ENCODE results near the gene PLCD3. TPM values are rescaled to one million over a fixed set of nuclear protein-coding genes. Genes with fewer than 3 reads are reported as not detected.

The PLCD3 gene
- total RNA-seq, 1 donor from 2014 or later: 34.1 TPM

- Histone ChIP-seq H3K36me3 (peaks cover 2 to 58% of the 10 kb centered on the region in 2 donors), H3K4me3 (no peak overlapping the region), H3K27ac (peak overlapping the region; percentile 16), H3K27me3 (no peaks in the 10 kb centered on the region), H3K9me3 (no peaks in the 10 kb centered on the region), H3K4me1 (peaks cover 31% of the 10 kb centered on the region)
- DNase-seq (ENCODE audit: extremely low spot score in 2 of 2): no peak
- intact Hi-C loops (cut with DNase I): no loop called here
- TF ChIP-seq CTCF (IDR thresholded peaks at IDR 0.05) (no peak), POLR2AphosphoS5 (IDR thresholded peaks at IDR 0.05; ENCODE audit: insufficient read depth in 1 of 2, low read depth in 1 of 2) (no peak), POLR2A (IDR thresholded peaks at IDR 0.05) (no peak)
These were observed 45.3 kb downstream of the PLCD3 start for GRCh38 chr17:45086865-45087503.

DNA sequence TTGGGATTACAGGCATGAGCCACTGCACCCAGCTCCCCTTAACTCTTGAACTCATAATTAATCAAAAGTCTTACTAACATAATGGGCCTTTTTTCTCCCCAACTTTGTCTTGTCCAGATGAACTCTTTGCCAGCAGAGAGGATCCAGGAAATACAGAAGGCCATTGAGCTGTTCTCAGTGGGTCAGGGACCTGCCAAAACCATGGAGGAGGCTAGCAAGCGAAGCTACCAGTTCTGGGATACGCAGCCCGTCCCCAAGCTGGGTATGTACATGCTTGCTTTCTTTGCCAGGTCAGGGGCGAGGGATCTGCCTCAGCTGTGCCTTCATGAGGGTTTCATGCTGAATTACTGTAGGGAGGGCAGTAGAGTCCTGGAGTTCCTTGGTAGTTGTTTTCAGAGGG lies 45.9 kb downstream of the PLCD3 start:
- no peak for DNase-seq (ENCODE audit: extremely low spot score in 2 of 2)
- Histone ChIP-seq H3K4me1 (peaks cover 31% of the 10 kb centered on the region), H3K4me3 (no peak overlapping the region), H3K36me3 (peaks cover 2 to 58% of the 10 kb centered on the region in 2 donors), H3K9me3 (no peaks in the 10 kb centered on the region), H3K27me3 (no peaks in the 10 kb centered on the region), H3K27ac (peak overlapping the region; percentile 16)
- TF ChIP-seq CTCF (IDR thresholded peaks at IDR 0.05) (no peak), POLR2AphosphoS5 (IDR thresholded peaks at IDR 0.05; ENCODE audit: insufficient read depth in 1 of 2, low read depth in 1 of 2) (no peak), POLR2A (IDR thresholded peaks at IDR 0.05) (no peak)
- intact Hi-C loops (cut with DNase I): no loop called here

- Histone ChIP-seq H3K9me3 (no peaks in the 10 kb centered on the region), H3K4me3 (no peak overlapping the region), H3K27me3 (no peaks in the 10 kb centered on the region), H3K36me3 (peaks cover 0 to 29% of the 10 kb centered on the region in 2 donors), H3K27ac (peak overlapping the region; percentile 45), H3K4me1 (peaks cover 37% of the 10 kb centered on the region)
- DNase-seq (ENCODE audit: extremely low spot score in 2 of 2): no peak
- no peak for TF ChIP-seq POLR2AphosphoS5 (IDR thresholded peaks at IDR 0.05; ENCODE audit: insufficient read depth in 1 of 2, low read depth in 1 of 2)
- TF ChIP-seq CTCF (IDR thresholded peaks at IDR 0.05): no peak
- TF ChIP-seq POLR2A (IDR thresholded peaks at IDR 0.05): no peak
- intact Hi-C loops (cut with DNase I): no loop called here
These were observed 51.1 kb downstream of the PLCD3 start for GRCh38 chr17:45081047-45081703.

DNA sequence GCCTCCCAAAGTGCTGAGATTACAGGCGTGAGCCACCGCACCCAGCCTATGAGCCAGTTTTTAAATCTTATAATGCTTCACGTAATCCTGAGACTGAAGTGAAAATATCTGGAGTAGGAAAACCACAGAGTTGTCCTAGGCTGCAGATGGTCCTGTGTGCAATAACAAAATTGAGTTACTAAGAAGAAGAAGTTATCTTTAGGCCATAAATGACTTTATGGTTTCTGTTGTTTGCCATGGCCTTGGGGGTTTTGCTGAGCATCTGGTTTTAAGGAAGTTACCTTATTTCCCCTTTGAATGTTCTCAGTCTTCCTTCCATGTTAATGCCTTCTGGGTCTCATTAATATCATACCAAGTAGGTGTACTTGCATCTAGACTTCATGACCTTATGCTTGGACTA lies 54.7 kb downstream of the PLCD3 start:
- intact Hi-C loops (cut with DNase I): no loop called here
- no peaks in the 10 kb centered on the region for H3K27me3 ChIP-seq
- peaks cover 69% of the 10 kb centered on the region for H3K4me1 ChIP-seq
- H3K9me3 ChIP-seq: no peaks in the 10 kb centered on the region
- H3K27ac ChIP-seq: peak overlapping the region; percentile 17
- no peak for DNase-seq (ENCODE audit: extremely low spot score in 2 of 2)
- no peak for TF ChIP-seq POLR2AphosphoS5 (IDR thresholded peaks at IDR 0.05; ENCODE audit: insufficient read depth in 1 of 2, low read depth in 1 of 2)
- TF ChIP-seq POLR2A (IDR thresholded peaks at IDR 0.05): no peak
- no peak for TF ChIP-seq CTCF (IDR thresholded peaks at IDR 0.05)
- H3K36me3 ChIP-seq: peaks cover 0 to 13% of the 10 kb centered on the region in 2 donors
- no peak overlapping the region for H3K4me3 ChIP-seq
